ENCODE results near the gene DCST2. TPM values are rescaled to one million over a fixed set of nuclear protein-coding genes. Genes with fewer than 3 reads are reported as not detected.
A peak's percentile ranks its signal among the peaks of the same experiment; 100 is the strongest.

Gene DCST2
- polyA plus RNA-seq, 1 of the 3 experiments (the other 2 are of a cell fraction) = 0.76 TPM

- peak; percentile 1 for DNase-seq
- H3K9ac ChIP-seq = no peak overlapping the region
- no peak overlapping the region for H3K27ac ChIP-seq (ENCODE audit: low read depth in 2 of 2, low read length in 1 of 2)
- H3K9me3 ChIP-seq = no peaks in the 10 kb centered on the region
- WGBS (ENCODE audit: low lambda C conversion rate) = 97% methylated on average over 6 of the region's 8 CpGs
- no peaks in the 10 kb centered on the region for H3K27me3 ChIP-seq (ENCODE audit: insufficient read depth)
- no peaks in the 10 kb centered on the region for H3F3A ChIP-seq (replicated peaks; ENCODE audit: insufficient read depth)
- no peak overlapping the region for H3K4me3 ChIP-seq (ENCODE audit: low read depth in 2 of 2, low read length in 1 of 2)
- no peak for TF ChIP-seq EZH2phosphoT487 (IDR thresholded peaks at IDR 0.05; ENCODE audit: borderline replicate concordance, low read depth)
- TF ChIP-seq RCOR1 (IDR thresholded peaks at IDR 0.05; ENCODE audit: low read length) = no peak
- TF ChIP-seq TEAD4 (IDR thresholded peaks at IDR 0.05; ENCODE audit: borderline replicate concordance, insufficient read depth) = no peak
- TF ChIP-seq PBX3 (IDR thresholded peaks at IDR 0.05) = no peak
- TF ChIP-seq EP300 (IDR thresholded peaks at IDR 0.05; ENCODE audit: borderline replicate concordance in 1 of 2, low read depth in 1 of 2, low read length in 1 of 2) = no peak
- TF ChIP-seq SIN3A (IDR thresholded peaks at IDR 0.05; ENCODE audit: borderline replicate concordance, low read depth, low read length) = no peak
- no peak for TF ChIP-seq MEF2A (IDR thresholded peaks at IDR 0.05; ENCODE audit: borderline replicate concordance, low read depth)
- TF ChIP-seq TAF1 (IDR thresholded peaks at IDR 0.05; ENCODE audit: borderline replicate concordance, low read depth, low read length) = no peak
- TF ChIP-seq GATA2 (CRISPR knock-in tag; IDR thresholded peaks at IDR 0.05) = no peak
- TF ChIP-seq FOSL2 (IDR thresholded peaks at IDR 0.05; ENCODE audit: borderline replicate concordance, low read depth) = no peak
- TF ChIP-seq USF1 (IDR thresholded peaks at IDR 0.05; ENCODE audit: borderline replicate concordance, low read depth) = no peak
- TF ChIP-seq RAD21 (IDR thresholded peaks at IDR 0.05; ENCODE audit: low read length) = no peak
- TF ChIP-seq MXI1 (IDR thresholded peaks at IDR 0.05; ENCODE audit: low read depth, low read length) = no peak
- no peak for TF ChIP-seq YY1 (IDR thresholded peaks at IDR 0.05; ENCODE audit: low read depth)
- no peak for TF ChIP-seq USF2 (IDR thresholded peaks at IDR 0.05; ENCODE audit: borderline replicate concordance, low read depth, low read length)
- no peak for TF ChIP-seq GABPA (IDR thresholded peaks at IDR 0.05; ENCODE audit: low read depth)
- no peak overlapping the region for H3K4me2 ChIP-seq
- H3K9me2 ChIP-seq = no peaks in the 10 kb centered on the region
- H4K20me1 ChIP-seq (ENCODE audit: insufficient read depth) = no peaks in the 10 kb centered on the region
- H2AFZ ChIP-seq (ENCODE audit: low read depth) = no peak overlapping the region
- H3K79me2 ChIP-seq (ENCODE audit: insufficient read depth) = peaks cover 34% of the 10 kb centered on the region
- ChIA-PET CTCF (interaction anchor here (0.7 to 2.1 kb wide), 2 partner anchors 9 to 275 kb away, joined by 3 to 17 read pairs; no protein-coding TSS in a partner anchor), POLR2A (interaction anchor here (1.4 kb wide), 1 partner anchor 12 kb away, joined by 4 read pairs; no protein-coding TSS in a partner anchor)
- peaks cover 0 to 30% of the 10 kb centered on the region in 2 experiments; a peak in 2 of 4 replicates for H3K4me1 ChIP-seq (ENCODE audit: control insufficient read depth in 1 of 2, insufficient read depth in 2 of 2, low read depth in 1 of 2, low read length in 1 of 2)
- H3K36me3 ChIP-seq (replicated peaks in 1 of 2; ENCODE audit: control insufficient read depth in 1 of 2, insufficient read depth in 2 of 2, low read length in 1 of 2) = peaks cover 24 to 33% of the 10 kb centered on the region in 2 experiments
Observed at GRCh38 chr1:154990276-154990675, 43.3 kb downstream of the DCST2 start.
